Upper lobe of left lung (tissue), 6 donors: ENCODE data around the gene MRPL17. TPM values are rescaled to one million over a fixed set of nuclear protein-coding genes. Genes with fewer than 3 reads are reported as not detected.

Source experiments
- ATAC-seq, 2 donors: fragments of 200-7000 bp; cut with Tn5 transposase; one replicate each; pipeline ENCODE4 v1.9.1; 2022; ENCODE audit warnings: mild to moderate bottlenecking in 2 of 2, moderate library complexity in 2 of 2; ENCODE audit not compliant: low FRiP score in 2 of 2
- DNase-seq, 2 donors: peaks; one replicate each; pipeline ENCODE4 v3.0.0-alpha.2; 2019 to 2020
- H3K27ac ChIP-seq, 4 donors: fragments of 200-600 bp; sonication (generic); one replicate each; pipeline ENCODE4 v1.5.1; 2016 to 2019
- H3K27me3 ChIP-seq, 4 donors: fragments of 200-600 bp; sonication (generic); one replicate each; pipeline ENCODE4 v1.5.1; 2017 to 2019
- H3K36me3 ChIP-seq, 4 donors: fragments of 200-600 bp; sonication (generic); one replicate each; pipeline ENCODE4 v1.5.1; 2016 to 2019
- H3K4me1 ChIP-seq, 4 donors: fragments of 200-600 bp; sonication (generic); one replicate each; pipeline ENCODE4 v1.5.1; 2018 to 2019
- H3K4me3 ChIP-seq, 4 donors: fragments of 200-600 bp; sonication (generic); one replicate each; pipeline ENCODE4 v1.5.1; 2017 to 2019; ENCODE audit warnings: mild to moderate bottlenecking in 2 of 4, moderate library complexity in 1 of 4
- H3K9me3 ChIP-seq, 4 donors: fragments of 200-600 bp; sonication (generic); one replicate each; pipeline ENCODE4 v1.5.1; 2018 to 2019
- EP300 ChIP-seq, 4 donors: sonication (generic); formaldehyde crosslinking; IDR thresholded peaks; one replicate each; pipeline ENCODE4 v1.5.1; 2017; ENCODE audit warnings: antibody characterized with exemption in 4 of 4, control low read depth in 2 of 4
- POLR2A ChIP-seq, 4 donors: fragments of 450-650 bp; IDR thresholded peaks; one replicate each; pipeline ENCODE4 v1.5.1; 2016 to 2017; ENCODE audit warnings: antibody characterized with exemption in 4 of 4, mild to moderate bottlenecking in 2 of 4
- POLR2AphosphoS5 ChIP-seq, 2 donors: sonication (generic); formaldehyde crosslinking; IDR thresholded peaks; one replicate each; pipeline ENCODE4 v1.5.1; 2017; ENCODE audit warnings: antibody characterized with exemption in 2 of 2
- WGBS, 2 donors: methylation state at CpG; one replicate each; pipeline ENCODE4 v1.1.5; 2017 to 2018; 5-methylcytosine and 5-hydroxymethylcytosine counted together
- total RNA-seq, 6 donors: library from RNA; depleted of rRNA in 4 of 6; stranded (reverse); fragments of >200 nt in 4 of 6; gene quantifications; one replicate each; pipeline versions ENCODE4 v1.1.0 to v1.2.1, GENCODE V29; 2016 to 2021
- TF ChIP-seq, protein P1 (sequence below), 6 experiments: fragments of 450-650 bp in 4 of 6; fragments of 200-600 bp in 2 of 6; sonication (generic) in 2 of 6; IDR thresholded peaks; one replicate each; pipeline ENCODE4 v1.5.1; 2016 to 2019; ENCODE audit warnings: antibody characterized with exemption in 6 of 6
- donor health status: DM: no; HTN: no; CAD: no; lungs with moderate emphysema.
- donor health status: DM: no; HTN: yes; CAD: no; lungs with severe emphysema.

The MRPL17 gene
- total RNA-seq, 6 donors from 2014 or later: 12.6 to 49.2 (median 22.8) TPM

DNA sequence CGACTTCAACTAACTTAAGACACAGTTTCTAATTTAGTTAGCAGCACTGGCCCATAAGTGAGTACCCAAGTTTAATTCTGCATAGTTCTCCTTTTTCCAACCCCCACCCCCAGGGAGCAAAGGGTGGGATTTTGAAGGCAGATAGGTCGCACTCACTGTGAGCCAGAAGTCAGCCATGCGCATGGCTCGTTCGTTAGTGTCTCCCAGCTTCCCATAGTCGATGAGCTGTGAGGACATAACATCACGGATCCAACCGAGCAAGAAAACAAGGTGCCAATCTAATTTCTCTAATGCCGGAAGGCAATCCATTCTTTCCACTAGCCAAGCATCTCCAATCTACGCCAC, 577 bp downstream of the MRPL17 start:
- no peak for DNase-seq
- peak in 1 of 2 donors; percentile 3 for ATAC-seq
- Histone ChIP-seq H3K27me3 (no peaks in the 10 kb centered on the region), H3K36me3 (peaks cover 0 to 19% (median 0%) of the 10 kb centered on the region in 4 donors), H3K9me3 (no peaks in the 10 kb centered on the region), H3K4me3 (peak overlapping the region; percentile 78 to 95 (median 85)), H3K4me1 (peaks cover 14 to 26% (median 19%) of the 10 kb centered on the region in 4 donors), H3K27ac (peak overlapping the region; percentile 84 to 94 (median 92))
- TF ChIP-seq EP300 (IDR thresholded peaks at IDR 0.05) (no peak), POLR2A (IDR thresholded peaks at IDR 0.05) (no peak), POLR2AphosphoS5 (IDR thresholded peaks at IDR 0.05) (no peak)
- TF ChIP-seq, protein P1, sequence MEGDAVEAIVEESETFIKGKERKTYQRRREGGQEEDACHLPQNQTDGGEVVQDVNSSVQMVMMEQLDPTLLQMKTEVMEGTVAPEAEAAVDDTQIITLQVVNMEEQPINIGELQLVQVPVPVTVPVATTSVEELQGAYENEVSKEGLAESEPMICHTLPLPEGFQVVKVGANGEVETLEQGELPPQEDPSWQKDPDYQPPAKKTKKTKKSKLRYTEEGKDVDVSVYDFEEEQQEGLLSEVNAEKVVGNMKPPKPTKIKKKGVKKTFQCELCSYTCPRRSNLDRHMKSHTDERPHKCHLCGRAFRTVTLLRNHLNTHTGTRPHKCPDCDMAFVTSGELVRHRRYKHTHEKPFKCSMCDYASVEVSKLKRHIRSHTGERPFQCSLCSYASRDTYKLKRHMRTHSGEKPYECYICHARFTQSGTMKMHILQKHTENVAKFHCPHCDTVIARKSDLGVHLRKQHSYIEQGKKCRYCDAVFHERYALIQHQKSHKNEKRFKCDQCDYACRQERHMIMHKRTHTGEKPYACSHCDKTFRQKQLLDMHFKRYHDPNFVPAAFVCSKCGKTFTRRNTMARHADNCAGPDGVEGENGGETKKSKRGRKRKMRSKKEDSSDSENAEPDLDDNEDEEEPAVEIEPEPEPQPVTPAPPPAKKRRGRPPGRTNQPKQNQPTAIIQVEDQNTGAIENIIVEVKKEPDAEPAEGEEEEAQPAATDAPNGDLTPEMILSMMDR (IDR thresholded peaks at IDR 0.05): no peak
- 1 to 2% methylated on average over 9 to 10 of the region's 10 CpGs for WGBS, 2 donors

DNA sequence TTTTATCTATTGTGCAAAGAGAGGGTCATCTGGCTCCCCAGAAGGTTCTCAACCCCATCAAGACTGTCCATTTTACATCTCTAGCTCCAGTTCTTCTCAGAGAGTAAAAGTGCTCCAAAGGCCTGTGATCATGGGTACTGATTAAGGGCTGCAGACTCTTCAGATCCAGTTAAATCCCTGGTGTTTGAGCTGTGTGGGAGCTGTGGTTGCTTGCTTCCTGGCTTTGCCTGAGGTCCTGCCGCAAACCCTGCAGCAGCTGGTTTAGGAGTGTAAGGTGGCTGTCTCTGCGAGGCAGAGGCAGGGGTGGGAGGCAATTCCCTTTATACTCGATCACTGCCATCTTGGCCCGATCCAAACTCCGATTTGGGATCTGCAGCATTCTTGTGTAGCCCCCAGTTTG, 1.2 kb downstream of the MRPL17 start:
- ATAC-seq: no peak
- no peak for DNase-seq
- H3K4me3 ChIP-seq: peak overlapping the region; percentile 78 to 95 (median 85)
- peaks cover 0 to 19% (median 0%) of the 10 kb centered on the region in 4 donors for H3K36me3 ChIP-seq
- H3K27me3 ChIP-seq: no peaks in the 10 kb centered on the region
- peak overlapping the region in 2 of 4 donors; percentile 92 to 94 for H3K27ac ChIP-seq
- TF ChIP-seq EP300 (IDR thresholded peaks at IDR 0.05): no peak
- TF ChIP-seq, protein P1 (IDR thresholded peaks at IDR 0.05): no peak
- TF ChIP-seq POLR2AphosphoS5 (IDR thresholded peaks at IDR 0.05): no peak
- no peak for TF ChIP-seq POLR2A (IDR thresholded peaks at IDR 0.05)
- 21 to 28% methylated on average over 4 to 5 of the region's 5 CpGs for WGBS, 2 donors
- H3K4me1 ChIP-seq: peaks cover 14 to 26% (median 19%) of the 10 kb centered on the region in 4 donors
- H3K9me3 ChIP-seq: no peaks in the 10 kb centered on the region

DNA sequence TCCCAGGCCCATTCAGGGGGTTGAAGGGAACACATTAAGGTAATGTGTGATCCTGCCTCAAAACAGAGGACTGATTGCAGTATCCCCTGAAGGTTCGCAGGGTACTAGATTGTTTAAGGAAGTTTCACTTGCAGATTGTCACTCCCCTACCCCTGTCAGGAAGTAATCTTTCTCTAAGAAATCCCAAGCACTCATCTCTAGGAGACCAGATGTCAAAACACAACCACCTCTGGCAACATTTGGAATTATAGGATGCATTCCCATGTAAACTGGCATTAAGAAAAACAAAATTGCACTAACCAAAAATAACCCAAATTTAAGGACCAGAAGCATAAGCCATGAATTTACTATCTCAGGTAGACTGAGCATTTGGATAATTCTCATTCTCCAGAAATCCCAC, 1.6 kb downstream of the MRPL17 start:
- no peaks in the 10 kb centered on the region for H3K9me3 ChIP-seq
- no peaks in the 10 kb centered on the region for H3K27me3 ChIP-seq
- no peak for ATAC-seq
- 31 to 50% methylated on average over 1 of the region's 1 CpG for WGBS, 2 donors
- TF ChIP-seq POLR2AphosphoS5 (IDR thresholded peaks at IDR 0.05): no peak
- no peak for TF ChIP-seq EP300 (IDR thresholded peaks at IDR 0.05)
- TF ChIP-seq, protein P1 (IDR thresholded peaks at IDR 0.05): no peak
- TF ChIP-seq POLR2A (IDR thresholded peaks at IDR 0.05): no peak
- H3K4me1 ChIP-seq: peaks cover 14 to 26% (median 19%) of the 10 kb centered on the region in 4 donors
- peak overlapping the region in 2 of 4 donors; percentile 0 to 94 for H3K27ac ChIP-seq
- peaks cover 0 to 19% (median 0%) of the 10 kb centered on the region in 4 donors for H3K36me3 ChIP-seq
- DNase-seq: no peak
- peak overlapping the region in 1 of 4 donors; percentile 80 for H3K4me3 ChIP-seq

DNA sequence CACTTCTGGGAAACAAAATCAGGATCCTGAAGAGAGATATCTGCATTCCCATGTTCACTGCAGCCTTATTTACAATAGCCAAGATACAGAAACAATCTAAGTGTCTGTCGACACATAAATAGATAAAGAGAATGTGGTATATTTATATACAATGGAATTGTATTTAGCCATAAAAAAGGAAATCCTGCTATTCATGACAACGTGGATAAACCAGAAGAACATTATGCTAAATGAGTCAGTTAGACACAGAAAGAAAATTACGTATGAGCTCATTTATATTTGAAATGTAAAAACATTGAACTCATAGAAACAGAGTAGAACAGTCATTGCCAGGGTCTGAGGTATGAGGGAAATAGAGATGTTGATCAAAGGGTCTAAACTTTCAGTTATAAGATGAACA, 6.1 kb downstream of the MRPL17 start:
- Histone ChIP-seq H3K4me1 (peaks cover 5 to 17% (median 10%) of the 10 kb centered on the region in 4 donors), H3K9me3 (no peaks in the 10 kb centered on the region), H3K36me3 (peaks cover 0 to 18% (median 0%) of the 10 kb centered on the region in 4 donors), H3K27me3 (no peaks in the 10 kb centered on the region), H3K4me3 (no peak overlapping the region), H3K27ac (no peak overlapping the region)
- 56 to 69% methylated on average over 3 of the region's 3 CpGs for WGBS, 2 donors
- ATAC-seq (no peak), DNase-seq (no peak)
- TF ChIP-seq POLR2AphosphoS5 (IDR thresholded peaks at IDR 0.05): no peak
- TF ChIP-seq, protein P1 (IDR thresholded peaks at IDR 0.05): no peak
- no peak for TF ChIP-seq POLR2A (IDR thresholded peaks at IDR 0.05)
- TF ChIP-seq EP300 (IDR thresholded peaks at IDR 0.05): no peak

DNA sequence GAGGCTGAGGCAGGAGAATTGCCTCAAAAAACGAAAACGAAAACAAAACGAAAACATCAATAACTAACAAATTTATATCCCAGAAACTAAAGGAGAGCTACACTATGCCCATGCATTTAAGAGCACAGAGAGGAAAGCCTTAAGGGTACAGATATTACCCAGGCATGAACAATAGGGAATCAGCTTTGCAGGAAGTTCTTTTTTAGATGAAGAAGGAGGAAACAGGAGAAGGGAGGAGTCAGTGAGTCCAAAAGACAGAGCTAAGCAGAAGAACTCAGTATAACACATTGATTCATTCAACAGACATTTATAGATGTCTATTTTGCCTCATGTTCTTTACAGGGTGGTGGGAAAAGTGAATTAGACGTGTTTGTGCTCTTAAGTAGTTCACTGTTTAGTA, 8.3 kb downstream of the MRPL17 start:
- no peaks in the 10 kb centered on the region for H3K9me3 ChIP-seq
- H3K4me3 ChIP-seq: no peak overlapping the region
- whole genome bisulfite sequencing, 2 donors: 67 to 75% methylated on average over 4 of the region's 4 CpGs
- H3K27me3 ChIP-seq: no peaks in the 10 kb centered on the region
- H3K27ac ChIP-seq: peak overlapping the region in 1 of 4 donors; percentile 8
- TF ChIP-seq POLR2A (IDR thresholded peaks at IDR 0.05) (no peak), POLR2AphosphoS5 (IDR thresholded peaks at IDR 0.05) (no peak), EP300 (IDR thresholded peaks at IDR 0.05) (no peak)
- TF ChIP-seq, protein P1 (IDR thresholded peaks at IDR 0.05): no peak
- no peaks in the 10 kb centered on the region for H3K36me3 ChIP-seq
- ATAC-seq (no peak), DNase-seq (no peak)
- H3K4me1 ChIP-seq: peaks cover 0 to 2% (median 0%) of the 10 kb centered on the region in 4 donors
